ENCODE data around the gene RTN4.

GRCh38 chr2:55043841-55044240 is 6.4 kb downstream of the RTN4 start:
- no peak for TF ChIP-seq POLR2A (IDR thresholded peaks at IDR 0.05)
- TF ChIP-seq, protein P1, sequence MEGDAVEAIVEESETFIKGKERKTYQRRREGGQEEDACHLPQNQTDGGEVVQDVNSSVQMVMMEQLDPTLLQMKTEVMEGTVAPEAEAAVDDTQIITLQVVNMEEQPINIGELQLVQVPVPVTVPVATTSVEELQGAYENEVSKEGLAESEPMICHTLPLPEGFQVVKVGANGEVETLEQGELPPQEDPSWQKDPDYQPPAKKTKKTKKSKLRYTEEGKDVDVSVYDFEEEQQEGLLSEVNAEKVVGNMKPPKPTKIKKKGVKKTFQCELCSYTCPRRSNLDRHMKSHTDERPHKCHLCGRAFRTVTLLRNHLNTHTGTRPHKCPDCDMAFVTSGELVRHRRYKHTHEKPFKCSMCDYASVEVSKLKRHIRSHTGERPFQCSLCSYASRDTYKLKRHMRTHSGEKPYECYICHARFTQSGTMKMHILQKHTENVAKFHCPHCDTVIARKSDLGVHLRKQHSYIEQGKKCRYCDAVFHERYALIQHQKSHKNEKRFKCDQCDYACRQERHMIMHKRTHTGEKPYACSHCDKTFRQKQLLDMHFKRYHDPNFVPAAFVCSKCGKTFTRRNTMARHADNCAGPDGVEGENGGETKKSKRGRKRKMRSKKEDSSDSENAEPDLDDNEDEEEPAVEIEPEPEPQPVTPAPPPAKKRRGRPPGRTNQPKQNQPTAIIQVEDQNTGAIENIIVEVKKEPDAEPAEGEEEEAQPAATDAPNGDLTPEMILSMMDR (IDR thresholded peaks at IDR 0.05 in 4 of 5, conservative IDR thresholded peaks at IDR 0.05 in 1 of 5) = no peak

All from gastrocnemius medialis (tissue), 4 donors.